GM18861 (cell line): ENCODE results near the gene ATG3.
"Not testable (repeated sequence)": the region's sequence is repeated elsewhere in the genome, so short reads cannot be mapped to it uniquely, and the experiment has no call there.

ENCODE experiments used
- ATAC-seq: cut with Tn5 transposase; IDR thresholded peaks from one replicate; pipeline ENCODE4 v1.9.1; 2021; ENCODE audit not compliant: unreplicated experiment

ATG3 gene

DNA sequence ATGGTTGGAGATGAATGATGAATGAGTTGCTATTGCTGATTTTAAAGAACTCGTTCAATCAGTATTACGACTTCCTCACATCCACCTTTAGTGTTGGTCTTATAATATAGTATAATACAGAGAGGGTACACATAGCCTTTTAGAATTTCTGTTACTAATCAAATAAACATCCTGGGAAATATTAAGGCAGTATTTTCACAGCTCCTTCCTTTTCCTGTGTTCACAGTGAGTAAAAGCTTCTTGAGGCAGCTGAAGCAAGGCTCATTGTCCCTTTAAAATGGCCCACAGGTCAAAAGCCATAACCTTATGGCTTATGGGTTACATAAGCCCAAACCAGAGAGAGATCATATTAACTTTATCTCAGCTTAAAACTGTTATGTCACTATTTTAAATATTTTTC, 61.1 kb downstream of the ATG3 start:
- ATAC-seq: no peak

DNA sequence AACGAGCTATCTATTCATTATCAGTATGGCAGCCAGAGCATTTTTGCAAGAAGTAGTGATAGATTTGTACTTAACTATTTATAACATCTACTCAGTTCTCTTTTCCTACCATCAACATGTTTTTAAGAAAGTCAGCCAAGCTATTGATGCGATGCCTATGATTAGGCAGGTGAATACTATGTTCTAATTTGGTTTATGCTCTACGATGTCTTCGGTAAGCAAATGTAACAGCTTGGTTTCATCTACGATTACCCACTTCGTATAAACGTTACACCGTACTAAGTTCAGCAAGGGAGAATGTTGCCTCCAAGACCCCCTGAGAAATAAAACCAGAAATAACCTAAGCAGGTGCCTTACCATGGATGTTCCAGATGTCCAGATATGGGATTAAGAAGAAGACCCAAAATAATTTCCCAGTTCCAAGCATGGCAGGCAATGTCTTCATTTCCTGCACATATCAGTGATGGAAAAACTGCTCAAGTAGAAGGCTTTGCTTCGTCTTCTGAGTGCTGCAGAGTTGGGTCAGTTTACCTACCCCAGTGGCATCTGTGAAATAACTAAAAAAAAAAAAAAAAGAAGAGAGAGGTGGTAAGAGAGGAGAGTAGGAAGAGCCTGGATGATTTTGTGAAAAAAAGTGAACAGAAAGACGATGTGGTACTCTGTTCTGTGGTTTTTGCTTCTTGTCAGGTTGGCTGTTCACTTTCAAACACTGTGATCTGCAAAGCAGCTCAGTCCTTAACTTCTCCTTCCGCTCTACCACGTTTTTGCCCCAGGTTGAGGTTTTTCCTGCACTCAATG, 62.6 kb downstream of the ATG3 start, which contains the start of gene BTLA:
TSS of gene BTLA (minus strand) at position 559 of the 798 bp plus-strand sequence. CDS start at position 445, 114 bp downstream.
- ATAC-seq: peak; percentile 44

DNA sequence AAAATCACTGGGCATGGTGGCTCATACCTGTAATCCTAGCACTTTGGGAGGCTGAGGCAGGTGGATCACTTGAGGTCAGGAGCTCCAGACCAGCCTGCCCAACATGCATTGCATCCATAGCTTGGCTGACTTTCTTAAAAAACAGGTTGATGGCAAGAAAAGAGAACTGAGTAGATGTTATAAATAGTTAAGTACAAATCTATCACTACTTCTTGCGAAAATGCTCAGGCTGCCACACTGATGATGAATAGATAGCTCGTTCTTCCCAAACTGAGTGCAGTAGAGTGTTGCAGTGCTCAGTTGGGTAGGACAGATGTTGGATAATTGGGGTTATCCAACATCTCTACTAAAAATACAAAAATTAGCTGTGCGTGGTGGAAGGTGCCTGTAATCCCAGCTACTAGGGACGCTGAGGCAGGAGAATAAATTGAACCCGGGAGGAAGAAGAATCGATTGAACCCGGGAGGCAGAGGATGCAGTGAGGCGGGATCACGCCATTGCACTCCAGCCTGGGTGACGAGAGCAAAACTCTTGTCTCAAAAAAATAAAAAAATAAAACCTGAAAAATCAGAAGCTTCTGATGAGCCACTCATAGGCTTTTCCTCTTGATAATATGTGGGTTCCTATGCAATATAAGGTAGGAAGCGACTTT, 63.7 kb downstream of the ATG3 start:
- ATAC-seq: no peak

DNA sequence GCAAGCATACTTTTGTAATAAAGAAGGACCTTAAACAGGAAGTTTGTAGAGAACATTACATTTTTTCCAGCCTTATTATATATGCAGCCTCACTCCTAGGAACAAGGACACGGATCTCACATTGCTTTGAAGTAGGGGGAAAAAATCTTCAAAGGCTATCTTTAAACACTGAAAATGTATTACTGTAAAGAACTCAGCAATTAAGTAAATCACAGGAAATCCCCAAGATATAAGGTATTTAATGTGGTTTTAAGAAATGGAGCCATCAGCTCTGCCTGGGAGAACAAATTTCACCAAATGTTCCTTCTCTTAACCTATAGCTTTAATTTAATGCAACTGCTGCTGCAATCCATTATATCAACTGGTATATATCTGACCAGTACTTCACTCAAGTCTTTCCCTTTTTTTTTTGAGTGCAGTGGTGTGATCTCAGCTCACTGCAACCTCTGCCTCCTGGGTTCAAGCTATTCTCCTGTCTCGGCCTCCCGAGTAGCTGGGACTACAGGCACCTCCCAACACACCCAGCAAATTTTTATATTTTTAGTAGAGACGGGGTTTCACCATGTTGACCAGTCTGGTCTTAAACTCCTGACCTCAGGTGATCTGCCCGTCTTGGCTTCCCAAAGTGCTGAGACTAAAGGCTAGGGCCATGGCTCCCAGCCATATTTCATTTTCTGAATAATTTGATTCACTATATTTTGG, 65.2 kb downstream of the ATG3 start:
- ATAC-seq: no peak

DNA sequence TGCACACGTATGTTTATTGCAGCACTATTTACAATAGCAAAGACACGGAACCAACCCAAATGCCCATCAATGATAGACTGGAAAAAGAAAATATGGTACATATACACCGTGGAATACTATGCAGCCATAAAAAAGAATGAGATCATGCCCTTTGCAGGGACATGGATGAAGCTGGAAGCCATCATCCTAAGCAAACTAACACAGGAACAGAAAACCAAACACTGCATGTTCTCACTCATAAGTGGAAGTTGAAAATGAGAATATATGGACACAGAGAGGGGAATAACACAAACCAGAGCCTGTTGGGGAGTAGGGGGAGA, 67.4 kb downstream of the ATG3 start:
- ATAC-seq: not testable (repeated sequence)

DNA sequence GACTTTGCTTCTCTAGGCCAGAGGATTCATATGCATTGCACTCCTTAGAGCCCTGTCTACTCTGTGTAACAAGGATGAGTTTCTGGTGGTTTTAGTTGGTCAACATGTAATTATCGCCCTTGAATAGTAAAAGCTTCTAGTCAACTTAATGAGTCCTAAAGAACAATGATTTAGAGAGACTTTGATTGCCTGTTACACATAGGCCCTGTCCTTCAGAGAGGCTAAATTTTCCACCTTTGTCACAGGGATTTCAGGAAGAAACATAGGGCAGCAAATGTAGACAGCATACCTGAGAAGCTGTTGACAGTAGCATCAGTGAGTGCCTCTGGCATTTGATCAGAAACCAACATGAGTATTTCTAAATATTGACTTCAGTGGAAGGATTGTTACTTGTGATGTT, 69.6 kb downstream of the ATG3 start:
- no peak for ATAC-seq

DNA sequence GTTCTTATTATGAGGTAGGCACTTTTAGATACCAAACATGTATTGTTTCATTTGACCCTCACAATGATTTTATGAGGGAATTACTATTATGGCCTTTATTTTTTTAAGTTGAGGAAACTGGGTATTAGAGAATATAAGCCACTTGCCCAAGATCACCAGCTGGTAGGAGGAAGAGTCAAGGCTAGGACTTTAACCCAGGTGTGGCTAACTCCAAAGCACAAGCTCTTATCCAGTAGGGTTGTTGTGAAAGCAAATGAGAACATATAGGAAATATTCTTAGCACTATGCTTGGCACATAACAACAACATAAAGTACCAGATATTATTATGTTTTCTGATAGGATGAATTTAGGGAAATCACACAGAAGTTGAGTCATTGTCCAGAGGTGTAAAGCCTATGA, 70.4 kb downstream of the ATG3 start:
- no peak for ATAC-seq

DNA sequence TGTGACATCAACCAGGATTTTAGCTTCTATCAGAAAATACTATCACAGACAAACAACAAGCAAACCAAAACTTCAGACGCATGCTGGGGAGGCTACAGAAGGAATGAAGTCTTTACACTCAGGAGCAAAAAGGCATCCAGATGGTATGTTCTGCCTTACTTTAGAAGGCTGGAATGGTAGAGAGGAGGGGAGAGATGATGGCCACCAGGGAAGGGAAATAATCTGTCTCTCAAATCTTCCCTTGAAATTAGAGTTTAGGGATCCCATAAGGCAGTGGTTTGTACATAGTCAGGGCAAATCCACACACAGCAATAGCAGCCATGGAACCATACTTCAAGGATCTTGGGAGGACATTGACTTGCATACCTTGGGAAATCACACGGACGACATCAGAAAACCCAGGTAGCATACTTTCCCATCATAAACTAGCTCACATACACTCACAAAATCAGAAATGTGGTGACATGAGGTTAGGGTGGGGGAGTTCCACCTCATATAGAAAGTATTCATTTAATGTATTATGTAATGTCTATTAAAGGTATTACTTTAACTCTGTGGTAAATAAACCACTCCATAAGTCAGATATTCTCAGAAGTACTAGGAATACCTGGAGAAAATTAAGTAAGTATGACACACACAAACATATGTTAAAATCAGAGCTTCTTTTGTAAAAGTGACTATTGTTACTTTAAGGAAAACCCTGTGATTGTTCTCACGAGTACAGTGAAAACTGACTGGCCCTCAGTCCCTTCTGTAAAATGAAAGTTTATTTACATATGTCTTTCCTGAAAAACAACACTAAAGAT, 71.9 kb downstream of the ATG3 start:
- ATAC-seq: peak; percentile 39

DNA sequence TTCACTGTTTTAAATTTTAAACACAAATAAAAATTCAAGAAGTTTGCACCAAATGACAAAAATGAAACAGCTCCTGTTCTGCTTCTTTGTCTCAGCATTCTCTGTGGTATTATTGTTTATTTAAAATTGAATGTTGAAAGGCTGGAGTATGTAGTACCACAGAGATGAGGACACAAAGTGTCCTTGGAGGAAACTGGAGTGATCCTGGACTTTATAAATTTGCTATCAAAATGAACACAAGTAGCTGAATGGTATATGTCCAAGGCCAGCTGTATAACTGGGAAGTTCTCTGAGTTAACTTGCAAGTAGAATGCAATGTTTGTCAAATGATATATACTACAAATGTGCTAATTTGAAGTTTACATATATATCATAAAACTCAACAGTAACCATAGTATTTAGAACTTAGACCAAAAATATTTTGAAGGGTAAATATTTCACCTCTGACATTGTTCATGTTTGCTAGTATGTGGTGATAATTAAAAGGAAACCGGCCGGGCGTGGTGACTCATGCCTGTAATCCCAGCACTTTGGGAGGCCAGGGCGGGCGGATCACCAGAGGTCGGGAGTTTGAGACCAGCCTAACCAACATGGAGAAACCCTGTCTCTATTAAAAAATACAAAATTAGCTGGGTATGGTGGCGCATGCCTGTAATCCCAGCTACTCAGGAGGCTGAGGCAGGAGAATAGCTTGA, 74.8 kb downstream of the ATG3 start:
- no peak for ATAC-seq

DNA sequence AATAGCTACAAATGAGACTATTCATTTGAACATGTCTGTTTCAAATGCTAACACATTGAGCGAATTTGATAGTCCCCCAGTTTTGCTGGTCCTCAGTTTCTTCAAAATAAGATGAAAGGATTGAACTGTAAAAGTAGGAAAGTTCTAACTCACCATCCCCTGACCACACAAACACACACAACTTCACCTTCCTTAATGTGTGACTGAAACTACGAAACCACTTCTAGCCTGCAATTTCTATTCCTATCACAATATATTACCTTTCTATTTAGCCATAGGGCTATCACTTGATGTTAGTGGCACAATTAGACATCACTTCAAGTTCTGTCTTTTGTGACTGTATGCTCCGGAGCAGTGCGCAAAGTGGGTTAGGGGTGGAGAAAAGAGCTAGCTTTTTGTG, 77.4 kb downstream of the ATG3 start:
- ATAC-seq: no peak

DNA sequence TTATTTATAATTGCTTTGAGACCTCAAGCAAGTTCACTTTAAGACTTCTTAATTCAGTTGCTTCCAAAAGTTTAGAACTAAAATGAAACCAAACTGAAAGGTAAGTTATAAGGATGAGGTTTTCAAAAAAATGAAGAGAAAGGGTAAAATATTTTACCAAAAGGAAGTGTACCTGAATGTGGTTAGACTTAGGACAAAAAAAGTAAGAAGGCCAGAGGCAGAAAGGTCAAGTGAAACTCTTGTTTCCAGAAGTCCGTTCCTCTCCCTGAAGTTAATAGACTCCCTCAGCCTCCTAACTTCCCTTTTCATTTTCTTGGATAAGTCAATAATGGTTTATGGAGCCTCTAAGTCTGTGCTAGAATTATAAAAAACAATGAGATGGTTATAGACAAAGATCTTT, 79.1 kb downstream of the ATG3 start:
- ATAC-seq: no peak
